ENCODE data around the gene SLN.

SLN gene

DNA sequence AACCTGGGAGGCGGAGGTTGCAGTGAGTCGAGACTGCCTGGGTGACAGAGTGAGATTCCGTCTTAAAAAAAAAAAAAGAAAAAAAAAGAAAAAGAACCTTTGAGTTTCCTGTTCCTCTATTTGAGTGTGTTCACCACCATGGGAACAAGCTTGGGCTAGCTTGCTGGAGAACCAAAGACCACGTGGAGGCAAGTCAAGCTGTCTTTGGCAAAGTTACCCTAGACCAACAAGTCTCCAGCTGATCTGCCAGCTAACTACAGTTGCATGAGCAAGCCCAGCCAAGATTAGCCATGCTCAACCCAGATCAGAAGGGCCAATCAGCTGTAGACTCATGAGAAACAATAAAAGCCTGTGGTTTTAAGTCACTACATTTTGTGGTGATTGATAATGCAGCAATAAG lies 29.7 kb downstream of the SLN start:
- DNase-seq = no peak

DNA sequence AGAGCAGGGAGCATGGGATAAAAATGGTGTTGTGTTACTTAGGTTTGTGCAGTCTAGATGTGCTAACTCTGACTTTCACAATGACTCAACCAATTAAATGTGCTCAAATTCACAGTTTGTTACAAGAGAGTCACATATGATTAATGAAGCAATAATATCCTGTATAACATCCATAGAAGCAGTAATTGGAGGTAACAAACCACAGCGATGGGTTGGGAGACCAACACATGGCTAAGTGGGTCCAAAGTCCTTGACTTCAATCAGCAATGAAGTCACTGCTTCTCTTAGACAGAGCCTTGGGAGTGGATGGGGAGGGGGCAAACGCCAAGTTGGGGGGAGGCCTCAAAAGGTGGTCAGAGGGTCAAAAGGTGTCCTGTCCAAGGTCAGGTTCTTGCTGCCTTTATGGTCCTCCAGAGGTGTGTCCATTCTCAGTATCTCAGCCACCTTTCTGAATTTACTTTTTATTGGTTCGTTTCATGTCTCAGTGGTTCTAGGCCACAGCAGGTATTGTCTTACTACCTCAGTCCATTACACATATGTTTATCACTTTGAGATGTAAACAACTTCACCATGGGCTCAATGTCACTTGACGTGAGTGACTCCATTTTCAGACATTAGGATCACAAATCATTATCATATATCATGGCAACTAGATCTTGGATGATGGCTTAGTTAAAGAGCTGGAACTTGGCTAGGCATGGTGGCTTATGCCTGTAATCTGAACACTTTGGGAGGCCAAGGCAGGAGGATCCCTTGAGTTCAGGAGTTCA lies 32.4 kb downstream of the SLN start:
- DNase-seq = no peak

DNA sequence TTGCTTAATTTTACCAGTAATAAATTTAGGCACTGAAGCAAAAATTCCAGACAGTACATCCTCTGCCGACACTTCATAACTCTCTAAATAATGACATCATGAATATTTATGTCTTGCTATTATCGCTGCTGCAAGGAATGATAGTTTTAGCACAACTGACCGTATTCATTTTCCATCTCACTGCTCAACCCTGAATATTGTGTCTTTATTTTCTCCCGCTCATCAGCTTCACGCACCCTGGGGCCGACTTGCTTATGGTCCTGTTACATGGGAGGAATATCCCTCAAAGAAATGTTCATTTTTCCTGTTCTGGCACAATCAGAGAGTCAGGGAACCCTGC lies 33.3 kb downstream of the SLN start:
- no peak for DNase-seq

DNA sequence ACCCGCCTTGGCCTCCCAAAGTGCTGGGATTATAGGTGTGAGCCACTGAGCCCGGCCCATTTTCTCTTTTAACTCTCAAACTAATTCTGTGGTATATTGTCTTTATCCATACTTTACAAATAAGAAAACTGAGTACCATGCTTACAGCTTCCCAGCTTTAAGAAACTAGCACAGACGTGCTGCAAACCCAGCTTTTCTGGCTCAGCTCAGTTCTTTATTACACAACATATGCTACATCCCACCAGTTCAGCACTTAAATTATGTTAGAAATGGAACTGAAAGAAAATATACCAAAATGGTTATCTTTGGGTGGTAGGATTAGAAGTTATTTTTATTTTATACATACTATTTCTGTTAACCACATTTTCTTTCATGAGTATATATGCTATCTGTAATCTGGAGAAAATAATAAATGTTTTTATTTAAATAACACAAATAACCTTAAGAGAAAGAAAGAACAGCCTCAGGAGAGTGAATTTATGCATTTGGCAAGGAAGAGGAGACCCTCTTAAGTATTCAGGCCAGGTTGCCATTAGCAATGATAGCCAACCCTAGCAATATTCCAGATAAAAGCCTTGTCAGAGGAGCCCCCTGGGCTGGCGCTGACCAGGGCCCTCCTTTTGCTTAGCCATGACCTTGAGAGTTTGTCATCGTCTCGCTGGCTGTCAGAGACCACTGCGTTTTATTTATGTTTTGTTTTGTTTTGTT lies 33.8 kb downstream of the SLN start:
- no peak for DNase-seq

DNA sequence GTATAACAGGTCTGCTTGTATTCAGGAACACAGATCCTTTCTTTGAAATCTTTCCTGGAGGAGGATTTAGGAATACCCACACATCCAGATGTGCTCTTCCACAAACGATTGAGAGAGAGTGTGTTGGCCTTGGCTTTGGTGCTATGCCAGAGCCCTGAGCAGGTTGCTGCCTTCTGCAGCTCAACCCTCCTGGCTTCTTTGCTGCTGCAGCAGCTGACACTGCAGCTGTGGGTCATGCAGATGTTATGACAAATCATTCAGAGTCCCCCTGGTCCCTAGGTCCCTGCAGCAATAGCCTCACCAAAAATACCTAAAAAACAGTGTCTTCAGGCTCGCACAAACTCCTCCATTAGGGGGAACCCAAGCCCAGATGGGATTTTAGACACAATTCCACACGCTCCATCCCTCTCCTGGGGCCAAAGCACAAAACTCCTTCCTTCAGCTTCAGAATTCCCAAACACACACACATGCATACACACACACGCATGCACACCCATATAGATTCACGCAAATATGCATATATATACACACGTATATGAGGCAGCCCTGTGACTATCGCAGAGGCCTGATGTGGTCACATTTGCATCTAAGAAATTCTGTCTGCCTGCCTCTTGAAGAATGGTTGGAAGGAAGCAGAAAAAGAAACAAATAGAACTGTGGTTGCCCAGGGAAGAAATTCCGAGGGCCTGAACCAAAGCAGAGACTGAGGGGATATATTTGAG lies 35.4 kb downstream of the SLN start:
- DNase-seq = no peak

GRCh38 chr11:107675902-107676301 lies 36.0 kb downstream of the SLN start:
- DNase-seq = no peak

DNA sequence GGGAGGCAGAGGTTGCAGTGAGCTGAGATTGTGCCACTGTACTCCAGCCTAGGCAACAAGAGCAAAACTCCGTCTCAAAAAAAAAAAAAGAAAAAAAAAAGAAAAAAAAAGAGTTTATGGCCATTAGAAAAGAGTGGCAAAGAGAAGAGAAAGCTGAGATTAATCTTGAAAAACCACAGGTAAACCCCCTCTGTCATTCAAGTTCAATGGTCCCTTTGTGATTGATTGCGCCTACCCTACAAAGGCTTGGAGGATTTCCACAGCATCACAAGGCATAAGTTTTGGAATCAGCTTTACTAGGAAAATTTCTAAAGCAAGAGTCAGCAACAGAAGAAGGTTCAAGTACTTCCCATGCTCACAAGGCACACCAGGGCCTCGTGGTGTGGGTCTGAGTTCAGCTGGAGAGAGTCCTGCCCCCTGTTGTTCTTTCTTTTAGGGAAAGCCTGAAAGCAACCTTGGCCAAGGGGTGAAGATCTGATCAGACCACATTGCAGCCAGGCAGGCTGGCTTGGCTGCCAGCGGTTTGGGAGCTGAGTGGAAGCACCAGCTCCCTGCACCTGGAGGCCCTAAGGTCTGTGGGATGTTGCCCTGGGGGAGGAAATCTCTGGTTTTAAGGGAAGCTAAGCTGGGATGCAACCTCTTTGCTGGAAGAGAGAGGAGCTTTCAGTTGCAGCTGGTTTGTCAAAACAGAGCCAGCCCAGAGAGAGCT lies 41.8 kb downstream of the SLN start:
- no peak for DNase-seq

- DNase-seq = no peak
Observed at GRCh38 chr11:107669191-107669740, 42.6 kb downstream of the SLN start.

GRCh38 chr11:107666911-107667613 lies 44.8 kb downstream of the SLN start:
- DNase-seq = no peak

GRCh38 chr11:107665018-107665417 lies 46.8 kb downstream of the SLN start:
- no peak for DNase-seq

GRCh38 chr11:107661656-107662055 lies 50.2 kb downstream of the SLN start:
- DNase-seq = no peak

GRCh38 chr11:107660066-107660465 lies 51.8 kb downstream of the SLN start:
- no peak for DNase-seq

DNA sequence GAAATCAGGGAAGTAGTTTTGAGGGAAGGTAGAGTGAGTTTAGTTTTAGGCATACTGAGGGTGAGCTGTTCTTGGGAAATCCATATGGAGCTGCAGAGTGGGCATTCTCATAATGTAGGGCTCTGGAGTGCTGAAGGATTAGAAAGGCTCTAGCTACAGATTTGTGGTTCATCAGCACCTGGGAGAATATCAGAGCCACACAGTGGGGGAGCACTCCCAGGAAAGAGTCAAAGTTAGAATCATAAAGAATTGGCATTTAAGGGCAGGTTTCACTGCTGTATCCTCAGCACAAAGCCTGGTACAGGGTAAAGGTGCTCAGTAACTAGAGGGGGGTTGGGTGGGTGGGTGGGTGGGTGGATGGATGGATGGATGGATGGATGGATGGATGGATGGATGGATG lies 52.5 kb downstream of the SLN start:
- no peak for DNase-seq
